Suprapubic skin (tissue), 4 donors: Measurements from ENCODE around the gene FHOD3. TPM values are rescaled to one million over a fixed set of nuclear protein-coding genes. Genes with fewer than 3 reads are reported as not detected.

Experiments
- DNase-seq, 2 donors: peaks; one replicate each; pipeline ENCODE4 v3.0.0-alpha.2; 2019; ENCODE audit warnings: low spot score in 2 of 2
- H3K27ac ChIP-seq: fragments of 200-600 bp; sonication (generic); one replicate; pipeline ENCODE4 v1.5.1; 2019
- H3K27me3 ChIP-seq: fragments of 200-600 bp; sonication (generic); one replicate; pipeline ENCODE4 v1.5.1; 2019
- H3K36me3 ChIP-seq: fragments of 200-600 bp; sonication (generic); one replicate; pipeline ENCODE4 v1.5.1; 2019
- H3K4me1 ChIP-seq: fragments of 200-600 bp; sonication (generic); one replicate; pipeline ENCODE4 v1.5.1; 2019
- H3K4me3 ChIP-seq: fragments of 200-600 bp; sonication (generic); one replicate; pipeline ENCODE4 v1.5.1; 2019; ENCODE audit warnings: mild to moderate bottlenecking
- H3K9me3 ChIP-seq: fragments of 200-600 bp; sonication (generic); one replicate; pipeline ENCODE4 v1.5.1; 2019
- EP300 ChIP-seq: sonication (generic); formaldehyde crosslinking; IDR thresholded peaks from one replicate; pipeline ENCODE4 v1.6.1; 2017; ENCODE audit warnings: antibody characterized with exemption
- POLR2A ChIP-seq, 2 donors: fragments of 450-650 bp; IDR thresholded peaks; one replicate each; pipeline ENCODE4 v1.6.1; 2017; ENCODE audit warnings: antibody characterized with exemption in 2 of 2, mild to moderate bottlenecking in 2 of 2, moderate library complexity in 2 of 2
- POLR2AphosphoS5 ChIP-seq, 3 donors: sonication (generic); formaldehyde crosslinking; IDR thresholded peaks; one replicate each; pipeline ENCODE4 v1.6.1; 2017; ENCODE audit warnings: antibody characterized with exemption in 3 of 3
- WGBS: methylation state at CpG from one replicate; pipeline ENCODE4 v1.1.5; 2018; 5-methylcytosine and 5-hydroxymethylcytosine counted together
- total RNA-seq, 4 donors: library from RNA; depleted of rRNA; stranded (reverse); fragments of >200 nt; gene quantifications; one replicate each; pipeline ENCODE4 v1.1.0, GENCODE V29; 2016
- TF ChIP-seq, protein P1 (sequence below), 2 donors: fragments of 200-600 bp in 1 of 2; fragments of 450-650 bp in 1 of 2; sonication (generic) in 1 of 2; IDR thresholded peaks; one replicate each; pipeline ENCODE4 v1.5.1; 2016 to 2019; ENCODE audit warnings: antibody characterized with exemption in 2 of 2, mild to moderate bottlenecking in 1 of 2, moderate library complexity in 1 of 2

Gene FHOD3
- total RNA-seq, 4 donors from 2014 or later, result 5.8 to 18.7 (median 15.5) TPM

DNA sequence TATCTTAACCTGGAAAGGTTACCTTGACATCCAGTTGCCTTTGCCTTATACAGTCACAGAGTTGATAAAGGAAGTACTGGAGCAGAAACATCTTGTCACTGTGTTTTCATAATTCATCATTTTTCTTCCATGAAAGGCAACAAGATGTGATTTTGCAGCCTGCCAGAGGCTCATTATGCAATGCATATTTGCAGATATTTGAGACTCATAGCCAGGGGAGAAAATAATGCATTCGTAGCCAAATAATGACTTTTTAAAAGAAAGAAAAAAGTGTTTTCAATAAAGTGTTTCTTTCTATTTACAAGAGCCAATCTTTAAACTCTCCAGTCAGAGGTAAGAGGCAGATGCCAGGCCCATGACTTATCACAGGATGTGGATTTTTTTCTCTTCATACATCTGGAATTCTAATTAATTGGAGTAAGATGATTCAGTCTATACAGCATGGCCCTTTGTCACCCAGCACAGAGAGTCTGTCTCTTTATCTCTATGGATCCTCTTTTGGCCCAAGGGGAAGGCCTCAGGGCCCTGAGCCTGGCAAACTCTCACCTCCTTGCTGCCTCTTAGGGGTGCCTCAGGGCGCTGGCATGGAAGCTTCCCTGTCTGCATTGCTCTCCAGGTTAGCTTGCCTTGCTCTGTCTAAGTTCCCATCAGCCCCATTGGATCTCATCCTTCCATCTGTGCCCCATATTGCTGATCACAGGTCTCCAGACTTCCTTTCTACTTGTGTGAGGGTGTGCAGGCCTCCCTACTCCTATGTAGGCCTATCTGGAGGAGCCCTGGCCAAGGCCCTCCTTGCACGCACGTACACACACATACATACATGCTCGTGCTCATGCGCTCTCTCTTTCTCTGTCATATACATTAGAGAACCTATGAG, 283.6 kb downstream of the FHOD3 start:
- Histone ChIP-seq H3K4me1 (peaks cover 12% of the 10 kb centered on the region), H3K4me3 (no peak overlapping the region), H3K9me3 (no peaks in the 10 kb centered on the region), H3K27me3 (no peaks in the 10 kb centered on the region), H3K27ac (peak overlapping the region; percentile 69), H3K36me3 (no peaks in the 10 kb centered on the region)
- DNase-seq, result no peak
- WGBS, result 86% methylated on average over 6 of the region's 6 CpGs
- TF ChIP-seq, protein P1, sequence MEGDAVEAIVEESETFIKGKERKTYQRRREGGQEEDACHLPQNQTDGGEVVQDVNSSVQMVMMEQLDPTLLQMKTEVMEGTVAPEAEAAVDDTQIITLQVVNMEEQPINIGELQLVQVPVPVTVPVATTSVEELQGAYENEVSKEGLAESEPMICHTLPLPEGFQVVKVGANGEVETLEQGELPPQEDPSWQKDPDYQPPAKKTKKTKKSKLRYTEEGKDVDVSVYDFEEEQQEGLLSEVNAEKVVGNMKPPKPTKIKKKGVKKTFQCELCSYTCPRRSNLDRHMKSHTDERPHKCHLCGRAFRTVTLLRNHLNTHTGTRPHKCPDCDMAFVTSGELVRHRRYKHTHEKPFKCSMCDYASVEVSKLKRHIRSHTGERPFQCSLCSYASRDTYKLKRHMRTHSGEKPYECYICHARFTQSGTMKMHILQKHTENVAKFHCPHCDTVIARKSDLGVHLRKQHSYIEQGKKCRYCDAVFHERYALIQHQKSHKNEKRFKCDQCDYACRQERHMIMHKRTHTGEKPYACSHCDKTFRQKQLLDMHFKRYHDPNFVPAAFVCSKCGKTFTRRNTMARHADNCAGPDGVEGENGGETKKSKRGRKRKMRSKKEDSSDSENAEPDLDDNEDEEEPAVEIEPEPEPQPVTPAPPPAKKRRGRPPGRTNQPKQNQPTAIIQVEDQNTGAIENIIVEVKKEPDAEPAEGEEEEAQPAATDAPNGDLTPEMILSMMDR (IDR thresholded peaks at IDR 0.05), result no peak
- TF ChIP-seq POLR2AphosphoS5 (IDR thresholded peaks at IDR 0.05) (no peak), POLR2A (IDR thresholded peaks at IDR 0.05) (no peak), EP300 (no peak)

DNA sequence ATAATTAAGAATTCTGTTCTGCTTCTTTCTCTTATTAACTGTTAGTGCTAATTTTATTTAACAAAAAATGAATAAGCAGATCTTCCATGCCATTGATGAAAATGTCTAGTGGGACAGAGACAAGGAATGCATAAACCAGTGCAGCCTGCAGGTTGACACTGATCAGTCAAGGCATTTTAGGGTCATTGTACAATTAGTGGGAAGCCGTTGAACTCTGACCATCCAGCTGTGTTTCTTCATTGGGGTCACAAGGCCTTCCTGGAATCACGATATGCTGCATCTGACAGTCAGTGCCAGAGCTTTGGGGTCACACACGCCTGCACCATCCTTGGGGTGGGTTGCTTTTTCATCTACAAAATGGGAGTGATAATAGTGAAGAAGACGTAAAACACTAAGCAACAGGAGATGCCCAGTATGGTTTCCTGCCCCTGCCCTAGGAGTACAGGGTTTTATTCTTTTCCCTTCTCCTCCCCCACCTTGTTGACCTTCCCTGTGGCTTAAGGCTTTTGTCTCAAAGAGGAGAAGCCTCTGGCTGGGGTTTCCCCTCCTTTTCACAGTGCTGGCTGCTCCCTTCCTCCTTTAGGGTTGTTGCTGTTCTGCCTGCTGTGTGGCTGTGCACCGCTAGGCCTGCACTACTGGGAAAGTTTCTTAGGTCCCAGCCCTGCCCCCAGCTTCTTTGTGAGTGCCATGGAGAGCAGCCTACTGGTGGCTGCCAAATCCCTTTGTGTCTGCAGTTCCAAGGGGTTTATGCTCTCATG, 285.7 kb downstream of the FHOD3 start:
- Histone ChIP-seq H3K36me3 (no peaks in the 10 kb centered on the region), H3K27ac (no peak overlapping the region), H3K9me3 (no peaks in the 10 kb centered on the region), H3K27me3 (no peaks in the 10 kb centered on the region), H3K4me1 (peaks cover 12% of the 10 kb centered on the region), H3K4me3 (no peak overlapping the region)
- TF ChIP-seq POLR2A (IDR thresholded peaks at IDR 0.05), result no peak
- no peak for TF ChIP-seq EP300
- TF ChIP-seq, protein P1 (IDR thresholded peaks at IDR 0.05), result no peak
- no peak for TF ChIP-seq POLR2AphosphoS5 (IDR thresholded peaks at IDR 0.05)
- DNase-seq, result no peak
- 55% methylated on average over 5 of the region's 5 CpGs for WGBS

DNA sequence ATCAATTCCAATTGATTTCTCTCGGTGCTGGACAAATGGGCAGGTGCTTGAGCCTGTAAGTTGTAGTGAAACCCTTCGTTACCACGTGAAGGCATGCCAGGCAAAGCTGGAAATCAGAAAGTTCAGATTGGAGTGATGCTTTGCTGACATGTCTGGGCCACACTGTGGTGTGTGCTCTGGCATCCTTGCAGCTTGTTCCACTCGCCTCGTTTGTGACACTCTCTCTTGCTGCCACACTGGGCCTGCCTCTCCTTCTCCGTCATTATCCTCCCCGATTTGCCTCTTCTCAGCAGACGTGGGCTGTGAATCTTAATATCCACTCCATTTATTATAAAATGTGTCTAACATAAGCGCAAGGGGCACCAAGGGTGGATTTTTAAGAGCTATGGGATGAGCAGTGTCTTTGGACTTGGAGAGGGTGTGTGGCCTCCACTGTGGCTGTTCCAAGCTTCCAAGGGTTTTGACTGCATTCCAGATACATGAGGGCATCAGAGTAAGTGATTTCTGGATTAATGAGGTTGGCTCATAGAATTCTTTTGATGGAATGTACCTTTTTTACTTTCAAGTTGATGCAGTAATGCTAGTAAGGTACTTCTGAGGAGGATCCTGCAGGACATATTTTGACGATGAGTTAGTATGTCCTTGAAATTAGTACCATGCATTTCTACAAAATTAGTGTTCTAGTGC, 292.5 kb downstream of the FHOD3 start:
- no peak for DNase-seq
- 58% methylated on average over 10 of the region's 10 CpGs for WGBS
- Histone ChIP-seq H3K27ac (no peak overlapping the region), H3K36me3 (no peaks in the 10 kb centered on the region), H3K9me3 (no peaks in the 10 kb centered on the region), H3K27me3 (no peaks in the 10 kb centered on the region), H3K4me3 (no peak overlapping the region), H3K4me1 (no peaks in the 10 kb centered on the region)
- TF ChIP-seq POLR2AphosphoS5 (IDR thresholded peaks at IDR 0.05), result no peak
- TF ChIP-seq, protein P1 (IDR thresholded peaks at IDR 0.05), result no peak
- TF ChIP-seq POLR2A (IDR thresholded peaks at IDR 0.05), result no peak
- no peak for TF ChIP-seq EP300

DNA sequence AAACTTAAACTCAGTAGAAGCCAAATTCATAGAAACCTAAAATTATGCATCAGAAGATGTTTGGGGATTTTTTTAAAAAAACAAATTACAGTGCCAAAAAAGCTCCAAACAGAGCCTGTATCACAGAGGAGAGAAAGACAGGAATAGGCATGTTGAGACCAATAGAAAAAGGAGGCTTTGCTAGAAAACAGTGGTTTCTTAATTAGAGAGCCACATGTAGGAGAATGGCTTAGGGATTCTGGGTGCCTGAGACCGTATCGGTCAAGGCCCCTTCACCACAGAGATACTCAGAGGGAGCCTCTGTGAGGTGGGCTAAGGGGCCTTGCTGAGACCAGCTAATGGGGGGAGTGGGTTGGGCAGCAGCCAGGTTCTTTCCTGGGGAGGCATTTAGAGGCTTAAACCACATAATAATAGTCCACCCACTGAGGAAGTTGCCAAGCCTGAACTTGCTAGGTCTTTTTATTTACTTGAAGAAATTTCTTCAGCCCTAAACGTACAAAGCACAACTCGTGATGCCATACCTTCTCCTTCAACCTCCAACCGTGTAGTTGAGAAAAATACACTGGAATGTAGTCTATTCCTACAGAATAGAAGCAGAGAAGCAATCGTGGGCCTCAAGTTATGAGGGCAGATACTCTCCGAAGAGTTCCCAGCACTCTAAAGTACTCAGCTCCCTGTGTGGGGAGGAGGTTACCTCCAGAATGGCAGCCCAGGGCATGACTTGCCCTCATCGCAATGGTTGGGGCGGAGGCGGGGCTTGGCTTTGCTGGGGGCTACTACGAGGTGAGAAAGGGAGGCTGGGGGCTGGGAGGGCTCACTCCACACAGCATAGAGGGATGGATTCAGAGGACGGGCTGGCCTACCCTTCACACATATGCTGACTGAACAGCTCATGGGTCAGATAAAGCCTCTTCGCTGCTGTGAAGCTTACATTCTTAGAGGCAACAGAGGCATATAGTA, 293.4 kb downstream of the FHOD3 start:
- Histone ChIP-seq H3K36me3 (no peaks in the 10 kb centered on the region), H3K4me3 (no peak overlapping the region), H3K4me1 (no peaks in the 10 kb centered on the region), H3K27ac (peak overlapping the region; percentile 56), H3K9me3 (no peaks in the 10 kb centered on the region), H3K27me3 (no peaks in the 10 kb centered on the region)
- DNase-seq, result no peak
- WGBS, result 62% methylated on average over 12 of the region's 13 CpGs
- no peak for TF ChIP-seq POLR2A (IDR thresholded peaks at IDR 0.05)
- TF ChIP-seq EP300, result no peak
- TF ChIP-seq, protein P1 (IDR thresholded peaks at IDR 0.05), result no peak
- TF ChIP-seq POLR2AphosphoS5 (IDR thresholded peaks at IDR 0.05), result no peak
